Neural progenitor cell (in vitro differentiated cells): Measurements from ENCODE around the gene KIF3B.

Experiments
- CTCF ChIP-seq: fragments of 200-600 bp; sonication (generic); IDR thresholded peaks from 2 replicates; pipeline ENCODE4 v1.5.1; 2017; ENCODE audit warnings: antibody characterized with exemption, mild to moderate bottlenecking
- EZH2 ChIP-seq: fragments of 200-600 bp; sonication (generic); IDR thresholded peaks from 2 replicates; pipeline ENCODE4 v1.6.1; 2017; ENCODE audit warnings: antibody characterized with exemption, mild to moderate bottlenecking, moderate library complexity

GRCh38 chr20:32251470-32251869 lies 26.0 kb upstream of the KIF3B start:
- TF ChIP-seq CTCF (no peak), EZH2 (no peak)
